Measurements from ENCODE around the gene SSBP3. TPM values are rescaled to one million over a fixed set of nuclear protein-coding genes. Genes with fewer than 3 reads are reported as not detected.
"Not testable (repeated sequence)": the region's sequence is repeated elsewhere in the genome, so short reads cannot be mapped to it uniquely, and the experiment has no call there.

SSBP3 gene
- 21.1 and 26.0 TPM in 2 replicates for total RNA-seq (2014; rRNA removed; shearing (Covaris generic))

GRCh38 chr1:54406339-54407153, at the start of gene SSBP3:
Gene SSBP3, minus strand, starts transcription at chr1:54406394.
- DNase-seq (ENCODE audit: low read depth) = peak; percentile 94

DNA sequence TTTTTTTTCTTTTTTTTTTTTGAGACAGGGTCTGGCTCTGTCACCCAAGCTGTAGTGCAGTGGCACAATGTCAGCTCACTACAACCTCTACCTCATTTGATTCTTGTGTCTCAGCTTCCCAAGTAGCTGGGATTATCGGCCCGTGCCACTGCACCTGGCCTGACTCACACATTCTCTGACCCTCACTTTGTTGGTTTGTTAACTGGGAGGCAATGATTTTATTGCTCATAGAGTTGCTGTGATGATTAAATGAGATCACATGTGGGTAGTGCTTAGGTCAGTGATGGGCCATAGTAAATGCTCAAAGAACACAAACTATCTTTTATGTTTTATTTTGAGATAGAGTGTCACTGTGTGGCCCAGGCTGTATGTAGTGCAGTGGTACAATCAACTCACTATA, 47.3 kb upstream of the SSBP3 start:
- DNase-seq (ENCODE audit: low read depth) = no peak

GRCh38 chr1:54453022-54453421, 46.8 kb upstream of the SSBP3 start:
- no peak for DNase-seq (ENCODE audit: low read depth)

DNA sequence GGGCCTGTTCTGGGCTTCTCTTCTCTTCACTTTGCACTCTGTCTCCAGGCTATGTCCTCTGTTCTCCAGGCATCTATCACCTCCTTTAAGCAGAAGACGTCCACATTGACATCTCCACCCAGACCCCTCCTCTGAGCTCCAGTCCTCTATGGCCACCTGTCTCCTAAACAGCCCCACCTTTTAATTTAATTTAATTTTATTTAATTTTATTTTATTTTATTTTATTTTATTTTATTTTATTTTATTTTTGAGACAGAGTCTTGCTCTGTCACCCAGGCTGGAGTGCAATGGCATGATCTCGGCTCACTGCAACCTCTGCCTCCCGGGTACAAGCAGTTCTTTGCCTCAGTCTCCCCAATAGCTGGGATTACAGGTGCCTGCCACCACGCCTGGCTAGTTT, 43.2 kb upstream of the SSBP3 start:
- DNase-seq (ENCODE audit: low read depth) = not testable (repeated sequence)

DNA sequence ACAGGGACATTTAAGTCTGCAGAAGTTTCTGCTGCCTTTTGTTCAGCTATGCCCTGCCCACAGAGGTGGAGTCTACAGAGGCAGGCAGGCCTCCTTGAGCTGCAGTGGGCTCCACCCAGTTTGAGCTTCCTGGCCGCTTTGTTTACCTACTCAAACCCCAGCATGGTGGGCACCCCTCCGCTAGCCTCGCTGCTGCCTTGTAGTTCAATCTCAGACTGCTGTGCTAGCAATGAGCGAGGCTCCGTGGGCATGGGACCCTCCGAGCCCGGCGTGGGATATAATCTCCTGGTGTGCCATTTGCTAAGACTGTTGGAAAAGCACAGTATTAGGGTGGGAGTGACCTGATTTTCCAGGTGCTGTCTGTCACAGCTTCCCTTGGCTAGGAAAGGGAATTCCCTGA, 42.6 kb upstream of the SSBP3 start:
- not testable (repeated sequence) for DNase-seq (ENCODE audit: low read depth)

GRCh38 chr1:54447081-54447480, 40.9 kb upstream of the SSBP3 start:
- not testable (repeated sequence) for DNase-seq (ENCODE audit: low read depth)

DNA sequence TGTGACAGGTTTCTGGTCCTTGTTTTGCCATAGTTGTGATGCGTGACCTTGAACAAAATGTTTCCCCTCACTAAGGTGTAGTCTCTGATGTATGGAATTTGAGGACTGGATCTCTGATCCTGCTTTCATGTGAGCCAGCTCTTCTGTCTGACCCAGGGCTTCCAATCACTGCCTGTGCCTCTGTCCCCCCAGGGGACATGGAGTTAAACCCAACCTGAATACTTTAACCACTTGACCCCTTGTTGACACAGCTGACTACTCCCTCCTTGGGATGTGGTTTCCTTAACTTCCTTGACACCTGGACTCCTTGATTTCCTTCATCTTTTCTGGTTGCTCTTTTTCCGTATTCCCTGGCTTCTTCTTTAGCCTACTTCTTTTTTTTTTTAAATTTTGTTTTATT, 36.0 kb upstream of the SSBP3 start:
- DNase-seq (ENCODE audit: low read depth) = no peak

DNA sequence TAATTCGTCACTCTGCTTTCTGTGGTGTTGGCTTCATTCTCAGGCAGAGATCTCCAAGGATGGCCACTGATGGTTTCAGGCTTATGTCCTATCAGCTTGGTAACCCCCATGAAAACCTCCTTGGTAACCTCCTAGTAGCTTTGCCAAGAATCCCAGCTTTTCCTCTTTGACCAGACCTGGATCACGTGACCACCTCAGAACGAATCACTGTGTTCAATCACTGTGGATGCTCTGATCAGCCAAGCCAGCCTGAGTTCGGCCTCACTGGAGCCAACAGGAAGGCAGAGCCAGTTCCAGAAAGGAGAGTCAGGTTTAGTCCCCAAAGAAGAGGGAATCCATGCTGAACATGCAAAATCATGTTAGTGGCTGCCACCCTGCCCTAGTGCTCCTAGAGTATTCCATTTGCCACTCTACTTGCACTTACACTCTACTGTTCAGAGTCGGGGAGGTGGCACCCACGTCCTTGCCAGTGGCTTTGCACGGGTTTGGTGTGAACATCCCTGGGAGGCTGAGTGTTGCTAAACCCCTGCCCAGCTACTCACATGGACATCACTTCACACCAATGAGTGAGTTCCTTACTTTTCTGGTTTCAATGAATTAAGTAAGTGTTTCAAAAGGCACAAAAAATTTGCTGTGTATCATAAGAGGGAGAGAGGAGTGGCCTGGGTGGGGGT, 33.5 kb upstream of the SSBP3 start:
- peak; percentile 33 for DNase-seq (ENCODE audit: low read depth)

DNA sequence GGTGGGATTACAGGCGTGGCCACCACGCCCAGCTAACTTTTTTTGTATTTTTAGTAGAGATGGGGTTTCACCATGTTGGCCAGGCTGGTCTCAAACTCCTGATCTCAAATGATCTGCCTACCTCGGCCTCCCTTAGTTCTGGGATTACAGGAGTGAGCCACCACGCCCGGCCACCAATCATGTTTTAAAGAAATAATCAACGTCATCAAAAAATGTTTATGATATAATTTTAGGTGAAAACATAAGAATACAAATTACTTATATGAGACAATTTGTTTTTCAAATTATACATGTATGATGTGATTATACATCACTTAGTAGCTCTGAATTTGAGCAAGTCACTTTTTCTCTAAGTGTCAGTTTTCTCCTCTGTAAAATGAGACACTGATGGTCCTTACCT, 31.6 kb upstream of the SSBP3 start:
- DNase-seq (ENCODE audit: low read depth) = no peak

GRCh38 chr1:54436826-54437225, 30.6 kb upstream of the SSBP3 start:
- DNase-seq (ENCODE audit: low read depth) = no peak

- no peak for DNase-seq (ENCODE audit: low read depth)
Measured at GRCh38 chr1:54429838-54430237, 23.6 kb upstream of the SSBP3 start.

- no peak for DNase-seq (ENCODE audit: low read depth)
Measured at GRCh38 chr1:54428837-54429518, 22.8 kb upstream of the SSBP3 start.

DNA sequence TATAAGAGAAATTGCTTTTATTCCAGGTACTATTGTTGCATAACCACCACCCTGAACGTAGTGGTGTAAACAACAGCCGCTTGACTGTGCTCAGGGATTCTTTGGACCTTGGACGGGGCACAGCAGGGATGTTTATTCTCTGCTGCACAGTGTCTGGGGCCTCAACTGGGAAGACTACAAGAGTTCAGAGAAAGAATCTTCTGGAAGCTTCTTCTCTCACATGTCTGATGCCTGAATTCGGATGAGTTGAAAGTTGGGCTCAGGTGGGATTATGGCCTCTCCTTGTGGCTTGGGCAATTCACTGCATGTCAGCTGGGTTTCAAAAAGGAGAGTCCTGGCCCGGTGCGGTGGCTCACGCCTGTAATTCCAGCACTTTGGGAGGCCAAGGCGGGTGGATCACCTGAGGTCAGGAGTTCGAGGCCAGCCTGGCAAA, 19.0 kb upstream of the SSBP3 start:
- no peak for DNase-seq (ENCODE audit: low read depth)

GRCh38 chr1:54424398-54424797, 18.2 kb upstream of the SSBP3 start:
- no peak for DNase-seq (ENCODE audit: low read depth)

DNA sequence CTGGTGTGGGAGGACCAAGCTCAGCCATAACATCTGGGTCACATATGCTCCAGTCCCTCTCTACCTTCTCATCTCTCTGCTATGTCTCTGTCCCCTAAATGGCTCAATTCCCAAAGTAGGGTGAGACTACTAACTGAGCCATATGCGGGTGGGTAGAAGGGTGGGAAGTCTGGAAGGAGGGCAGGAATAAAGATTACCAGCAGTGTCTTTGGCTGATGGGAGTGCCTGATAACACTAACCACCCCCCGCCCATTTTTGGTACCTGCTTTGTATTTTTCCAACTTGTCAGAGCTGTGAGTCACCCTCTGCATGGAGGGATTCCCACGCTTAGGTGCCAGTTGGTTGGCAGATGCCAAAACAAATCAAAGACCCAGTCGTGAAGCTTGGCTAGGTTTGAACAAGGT, 14.9 kb upstream of the SSBP3 start:
- DNase-seq (ENCODE audit: low read depth) = peak; percentile 95

- DNase-seq (ENCODE audit: low read depth) = not testable (repeated sequence)
Measured at GRCh38 chr1:54418598-54418997, 12.4 kb upstream of the SSBP3 start.

DNA sequence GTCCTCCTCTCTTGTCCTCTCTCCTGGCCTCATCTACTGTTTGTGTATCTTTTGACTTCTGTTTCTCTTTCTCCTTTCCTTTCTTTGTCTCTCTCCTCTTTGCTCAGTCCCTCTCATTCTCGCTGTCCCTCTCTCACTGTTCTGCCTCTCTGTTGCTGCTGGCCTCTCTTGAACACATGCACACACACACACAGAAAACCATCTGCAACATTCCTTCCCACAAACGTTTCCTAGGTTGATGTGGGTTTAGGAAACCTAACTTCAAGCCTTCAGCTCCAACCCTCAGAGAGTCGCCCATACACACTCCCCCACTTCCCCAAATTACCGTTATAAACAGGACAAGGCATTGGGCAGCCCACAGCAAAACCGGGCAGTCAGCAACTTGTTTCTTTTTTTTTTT, 10.9 kb upstream of the SSBP3 start:
- DNase-seq (ENCODE audit: low read depth) = no peak

DNA sequence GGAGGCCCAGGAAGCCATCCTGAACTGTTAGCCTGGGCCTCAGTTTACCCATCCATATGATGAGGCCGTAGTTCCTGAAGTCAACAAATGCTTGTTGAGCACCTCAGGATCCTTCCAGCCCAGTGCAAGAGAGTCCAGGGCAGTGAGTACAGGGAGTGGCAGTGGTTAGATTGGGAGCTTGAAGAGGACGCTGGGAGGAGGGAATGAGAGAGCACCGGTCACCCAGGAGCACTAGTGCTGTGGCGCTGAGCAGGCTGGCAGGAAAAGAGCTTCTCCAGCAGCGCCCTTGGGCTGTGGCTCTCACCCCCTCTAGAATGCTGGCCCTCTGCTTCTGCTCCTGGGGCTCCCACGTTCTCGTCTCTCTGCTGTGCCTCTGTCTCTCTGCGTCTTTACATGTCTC, 10.2 kb upstream of the SSBP3 start:
- no peak for DNase-seq (ENCODE audit: low read depth)

DNA sequence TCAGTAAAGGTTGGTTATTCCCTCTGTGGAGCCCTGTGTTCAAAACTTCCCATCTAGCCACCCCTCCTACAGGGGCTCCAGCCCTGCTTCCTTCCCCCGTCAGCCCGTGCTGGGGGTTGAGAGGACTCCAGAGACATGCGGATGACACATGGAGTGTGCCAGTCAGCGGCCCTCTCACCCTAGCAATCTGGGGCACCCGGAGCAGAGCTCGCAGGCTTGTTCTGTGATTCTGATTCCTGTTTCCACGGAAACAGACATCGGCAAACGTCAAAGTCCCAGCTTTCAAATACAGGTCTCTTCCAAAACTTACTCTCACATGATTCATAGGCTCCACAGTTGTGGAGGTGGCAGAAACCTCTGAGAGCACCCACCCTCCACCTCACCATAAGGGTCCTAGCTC, 9.8 kb upstream of the SSBP3 start:
- DNase-seq (ENCODE audit: low read depth) = no peak

GRCh38 chr1:54415533-54415932, 9.3 kb upstream of the SSBP3 start:
- no peak for DNase-seq (ENCODE audit: low read depth)

DNA sequence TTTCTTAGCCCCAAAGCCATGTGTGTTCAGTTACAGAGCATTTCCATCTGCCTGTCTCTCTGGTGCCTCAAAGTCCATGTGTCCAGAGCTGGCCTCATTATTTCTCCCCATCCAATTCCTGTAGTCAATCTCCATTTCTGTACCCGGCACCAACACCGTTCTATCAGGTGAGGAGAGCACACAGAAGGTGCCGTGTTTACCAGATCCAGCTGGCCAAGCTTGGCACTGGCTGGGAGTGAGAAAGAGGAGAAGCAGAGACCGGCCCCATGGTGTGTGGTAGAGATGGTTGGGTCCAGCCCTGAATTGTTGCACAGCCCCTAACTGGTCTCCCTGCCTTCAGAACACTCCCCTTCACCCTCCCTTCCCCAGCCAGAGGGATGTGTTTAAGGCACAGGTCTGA, 7.5 kb upstream of the SSBP3 start:
- DNase-seq (ENCODE audit: low read depth) = no peak

- peak; percentile 79 for DNase-seq (ENCODE audit: low read depth)
Measured at GRCh38 chr1:54413295-54413694, 7.1 kb upstream of the SSBP3 start.

GRCh38 chr1:54410359-54410758, 4.2 kb upstream of the SSBP3 start:
- DNase-seq (ENCODE audit: low read depth) = no peak
